GM12801 (cell line): ENCODE results near the gene NCKAP5.

Experiments used
- TF ChIP-seq, protein P1 (sequence below): IDR thresholded peaks from one replicate; pipeline ENCODE4 v1.5.1; 2011; ENCODE audit warnings: control low read depth; ENCODE audit not compliant: insufficient read length; ENCODE audit errors: extremely low read depth

Gene NCKAP5

DNA sequence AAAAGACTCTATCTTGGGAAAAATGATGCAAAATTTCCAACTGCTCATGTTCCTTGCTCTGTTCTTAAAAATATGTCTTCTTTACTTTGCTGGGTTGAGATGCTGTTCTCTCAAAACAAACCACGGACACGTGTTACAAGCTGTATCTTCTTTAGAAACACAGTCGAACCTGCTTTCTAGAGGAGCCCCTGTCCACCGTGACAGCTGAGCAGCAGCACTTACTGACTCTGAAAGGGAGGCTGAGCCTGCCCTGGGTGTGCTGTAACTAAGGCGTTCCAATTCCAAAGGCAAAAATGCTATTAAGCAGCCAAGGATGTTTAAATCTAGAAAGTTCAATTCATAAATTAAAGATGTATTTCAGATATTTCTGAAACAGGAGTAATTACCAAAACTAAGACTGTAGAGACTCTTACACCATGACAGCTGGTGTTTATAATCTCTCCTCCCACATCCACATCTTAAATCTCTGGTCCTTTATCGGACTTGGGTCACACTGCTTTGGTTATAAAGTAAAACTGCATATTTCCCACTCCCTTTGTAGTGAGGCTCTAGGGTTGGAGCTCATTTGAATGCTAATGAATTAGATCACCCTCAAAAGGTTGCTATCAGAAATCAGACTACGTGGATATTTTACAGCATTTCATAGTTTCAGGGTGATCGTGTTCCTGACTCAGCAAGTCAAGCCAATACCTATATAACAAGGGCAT, 617.1 kb downstream of the NCKAP5 start:
- TF ChIP-seq, protein P1, sequence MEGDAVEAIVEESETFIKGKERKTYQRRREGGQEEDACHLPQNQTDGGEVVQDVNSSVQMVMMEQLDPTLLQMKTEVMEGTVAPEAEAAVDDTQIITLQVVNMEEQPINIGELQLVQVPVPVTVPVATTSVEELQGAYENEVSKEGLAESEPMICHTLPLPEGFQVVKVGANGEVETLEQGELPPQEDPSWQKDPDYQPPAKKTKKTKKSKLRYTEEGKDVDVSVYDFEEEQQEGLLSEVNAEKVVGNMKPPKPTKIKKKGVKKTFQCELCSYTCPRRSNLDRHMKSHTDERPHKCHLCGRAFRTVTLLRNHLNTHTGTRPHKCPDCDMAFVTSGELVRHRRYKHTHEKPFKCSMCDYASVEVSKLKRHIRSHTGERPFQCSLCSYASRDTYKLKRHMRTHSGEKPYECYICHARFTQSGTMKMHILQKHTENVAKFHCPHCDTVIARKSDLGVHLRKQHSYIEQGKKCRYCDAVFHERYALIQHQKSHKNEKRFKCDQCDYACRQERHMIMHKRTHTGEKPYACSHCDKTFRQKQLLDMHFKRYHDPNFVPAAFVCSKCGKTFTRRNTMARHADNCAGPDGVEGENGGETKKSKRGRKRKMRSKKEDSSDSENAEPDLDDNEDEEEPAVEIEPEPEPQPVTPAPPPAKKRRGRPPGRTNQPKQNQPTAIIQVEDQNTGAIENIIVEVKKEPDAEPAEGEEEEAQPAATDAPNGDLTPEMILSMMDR = no peak

DNA sequence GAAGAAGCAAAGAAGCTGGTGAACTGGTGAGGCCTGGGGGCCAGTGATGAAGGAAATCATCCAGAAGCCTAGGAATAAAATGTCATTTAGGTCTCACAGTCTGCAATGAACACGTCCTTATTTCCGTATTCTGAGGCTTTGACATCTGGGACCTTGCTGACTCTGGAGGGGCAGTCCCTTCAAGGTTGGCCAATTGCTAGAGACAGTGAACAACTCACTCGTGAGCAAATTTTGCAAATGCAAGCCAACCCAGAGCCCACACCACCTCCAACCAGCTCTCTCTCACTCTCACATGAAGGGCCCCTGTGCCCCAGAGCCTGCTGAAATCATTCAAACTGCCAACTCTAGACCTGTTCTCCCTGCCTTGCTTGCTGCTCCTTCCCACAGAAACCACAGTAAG, 619.2 kb downstream of the NCKAP5 start:
- TF ChIP-seq, protein P1 = no peak

GRCh38 chr2:132948211-132948610, 620.1 kb downstream of the NCKAP5 start:
- TF ChIP-seq, protein P1 = no peak

DNA sequence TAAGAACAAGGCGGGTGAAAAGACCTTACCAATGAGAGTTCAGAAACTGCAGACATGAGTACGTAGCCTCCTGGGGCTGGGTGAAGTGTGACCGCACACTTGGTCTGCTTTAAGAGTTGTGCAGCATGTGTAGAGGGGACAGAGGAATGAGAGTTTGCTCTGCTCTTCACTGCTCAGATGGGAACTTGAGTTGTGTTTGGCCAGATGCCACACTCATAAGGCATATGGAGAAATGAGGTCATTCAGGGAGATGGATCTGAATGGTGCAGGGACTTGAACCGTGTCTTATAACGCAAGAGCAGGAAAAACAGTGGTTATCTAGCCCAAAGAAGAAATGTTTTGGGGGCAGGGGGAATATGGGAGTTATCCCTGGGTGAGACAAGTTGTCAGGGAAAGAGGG, 624.4 kb downstream of the NCKAP5 start:
- TF ChIP-seq, protein P1 = no peak

DNA sequence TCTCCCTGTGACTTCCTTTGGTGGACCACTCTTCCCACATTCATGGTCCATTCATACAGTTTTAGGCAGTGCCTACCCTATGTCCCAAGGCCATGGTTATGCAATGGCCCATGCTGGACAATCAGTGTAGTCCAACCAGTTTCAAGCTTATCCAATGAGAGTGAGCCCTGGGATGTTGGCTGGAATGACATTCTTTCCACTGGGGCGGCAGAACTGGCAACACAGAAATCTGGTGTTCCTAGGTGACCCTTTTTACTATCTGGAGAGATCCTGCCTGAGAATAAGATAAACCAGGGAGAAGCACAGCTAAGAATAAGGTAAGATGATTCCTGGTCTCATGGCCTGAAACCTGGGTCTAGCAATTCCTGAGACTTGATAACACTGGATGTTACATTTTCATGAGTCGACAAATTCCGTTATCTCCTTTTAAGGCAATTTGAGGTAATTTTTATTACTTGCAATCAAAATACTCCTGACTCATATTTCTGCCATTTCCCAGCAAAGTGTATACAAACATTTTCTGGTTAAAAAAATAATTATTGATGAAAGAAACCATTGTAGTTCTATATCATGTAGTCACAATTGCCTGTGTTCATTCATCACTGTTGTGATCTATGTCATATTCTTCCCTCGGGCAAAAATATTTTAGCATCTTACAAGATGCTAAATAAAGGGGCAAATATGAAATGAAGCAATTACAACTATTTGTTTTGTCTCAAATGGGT, 626.8 kb downstream of the NCKAP5 start:
- TF ChIP-seq, protein P1 = no peak

- TF ChIP-seq, protein P1 = no peak
Observed at GRCh38 chr2:132937629-132938028, 630.6 kb downstream of the NCKAP5 start.

GRCh38 chr2:132936791-132937190, 631.5 kb downstream of the NCKAP5 start:
- TF ChIP-seq, protein P1 = no peak
